ENCODE results near the gene GPR149. TPM values are rescaled to one million over a fixed set of nuclear protein-coding genes. Genes with fewer than 3 reads are reported as not detected.

Gene GPR149
- total and polyA plus RNA-seq, 8 donors: not detected

DNA sequence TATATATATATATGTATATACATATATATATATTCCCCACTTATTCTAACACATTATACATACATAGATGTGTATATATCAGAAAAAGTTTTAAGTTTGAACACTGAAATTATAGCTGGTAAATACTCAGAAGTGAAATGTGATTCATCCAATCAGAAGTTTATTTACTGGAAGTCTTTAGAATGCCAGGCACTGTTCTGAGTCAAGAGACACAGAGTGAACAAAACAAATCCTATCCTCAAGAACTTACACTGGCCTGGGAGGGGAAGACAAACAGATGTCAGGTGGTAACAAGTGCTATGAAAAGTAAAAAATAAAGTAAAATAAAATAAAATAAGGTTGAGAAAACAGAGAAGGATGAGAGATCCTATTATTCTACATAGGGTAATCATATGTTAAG, 119.2 kb downstream of the GPR149 start:
- Histone ChIP-seq H3K27me3 (no peaks in the 10 kb centered on the region), H3K9me3 (no peaks in the 10 kb centered on the region), H3K36me3 (peaks cover 0 to 81% of the 10 kb centered on the region in 2 donors), H3K4me3 (no peak overlapping the region), H3K27ac (no peak overlapping the region), H3K4me1 (no peaks in the 10 kb centered on the region)
- TF ChIP-seq, protein P1, sequence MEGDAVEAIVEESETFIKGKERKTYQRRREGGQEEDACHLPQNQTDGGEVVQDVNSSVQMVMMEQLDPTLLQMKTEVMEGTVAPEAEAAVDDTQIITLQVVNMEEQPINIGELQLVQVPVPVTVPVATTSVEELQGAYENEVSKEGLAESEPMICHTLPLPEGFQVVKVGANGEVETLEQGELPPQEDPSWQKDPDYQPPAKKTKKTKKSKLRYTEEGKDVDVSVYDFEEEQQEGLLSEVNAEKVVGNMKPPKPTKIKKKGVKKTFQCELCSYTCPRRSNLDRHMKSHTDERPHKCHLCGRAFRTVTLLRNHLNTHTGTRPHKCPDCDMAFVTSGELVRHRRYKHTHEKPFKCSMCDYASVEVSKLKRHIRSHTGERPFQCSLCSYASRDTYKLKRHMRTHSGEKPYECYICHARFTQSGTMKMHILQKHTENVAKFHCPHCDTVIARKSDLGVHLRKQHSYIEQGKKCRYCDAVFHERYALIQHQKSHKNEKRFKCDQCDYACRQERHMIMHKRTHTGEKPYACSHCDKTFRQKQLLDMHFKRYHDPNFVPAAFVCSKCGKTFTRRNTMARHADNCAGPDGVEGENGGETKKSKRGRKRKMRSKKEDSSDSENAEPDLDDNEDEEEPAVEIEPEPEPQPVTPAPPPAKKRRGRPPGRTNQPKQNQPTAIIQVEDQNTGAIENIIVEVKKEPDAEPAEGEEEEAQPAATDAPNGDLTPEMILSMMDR (IDR thresholded peaks at IDR 0.05): no peak
- DNase-seq: no peak
- peak; percentile 46 for ATAC-seq
- intact Hi-C loops (cut with DNase I): no loop called here

DNA sequence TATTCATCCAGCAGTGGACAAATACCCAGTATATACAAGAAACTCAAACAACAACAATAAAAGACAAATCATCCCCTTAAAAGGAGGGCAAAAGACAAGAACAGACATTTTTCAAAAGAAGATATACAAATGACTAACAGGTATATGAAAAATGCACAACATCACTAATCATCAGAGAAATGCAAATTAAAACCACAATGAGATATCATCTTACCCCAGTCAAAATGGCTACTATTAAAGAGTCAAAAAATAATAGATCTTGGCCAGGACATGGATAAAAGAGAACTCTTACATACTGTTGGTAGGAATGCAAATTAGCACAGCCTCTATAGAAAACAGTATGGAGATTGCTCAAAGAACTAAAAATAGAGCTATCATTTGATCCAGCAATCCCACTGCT, 122.6 kb downstream of the GPR149 start:
- TF ChIP-seq, protein P1 (IDR thresholded peaks at IDR 0.05): no peak
- no peak for DNase-seq
- Histone ChIP-seq H3K4me3 (no peak overlapping the region), H3K36me3 (peaks cover 0 to 84% of the 10 kb centered on the region in 2 donors), H3K27ac (no peak overlapping the region), H3K9me3 (no peaks in the 10 kb centered on the region), H3K27me3 (no peaks in the 10 kb centered on the region), H3K4me1 (no peaks in the 10 kb centered on the region)
- intact Hi-C loops (cut with DNase I): no loop called here
- ATAC-seq: no peak

DNA sequence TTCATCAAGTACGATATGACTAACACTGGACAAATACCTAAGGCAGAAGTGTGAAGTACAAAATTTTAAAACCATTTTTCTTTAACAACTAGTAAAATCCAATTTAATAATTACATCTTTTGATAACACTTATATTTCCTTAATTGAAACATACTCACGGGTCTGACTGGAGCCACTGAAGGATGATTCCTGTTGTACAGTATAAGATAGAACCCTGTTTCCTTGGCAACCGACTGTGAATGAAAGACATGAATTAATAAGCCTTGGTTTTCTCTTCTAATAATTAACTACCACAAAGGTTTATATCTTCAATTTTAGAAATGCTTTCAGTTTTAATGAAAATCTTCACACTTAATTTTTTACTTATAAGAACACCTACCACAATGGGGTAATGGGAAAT, 125.1 kb downstream of the GPR149 start:
- TF ChIP-seq, protein P1 (IDR thresholded peaks at IDR 0.05): no peak
- no peak for ATAC-seq
- no peaks in the 10 kb centered on the region for H3K4me1 ChIP-seq
- H3K27ac ChIP-seq: no peak overlapping the region
- H3K27me3 ChIP-seq: no peaks in the 10 kb centered on the region
- no peaks in the 10 kb centered on the region for H3K9me3 ChIP-seq
- no peak overlapping the region for H3K4me3 ChIP-seq
- intact Hi-C loops (cut with DNase I): no loop called here
- no peak for DNase-seq
- H3K36me3 ChIP-seq: peaks cover 0 to 98% of the 10 kb centered on the region in 2 donors

DNA sequence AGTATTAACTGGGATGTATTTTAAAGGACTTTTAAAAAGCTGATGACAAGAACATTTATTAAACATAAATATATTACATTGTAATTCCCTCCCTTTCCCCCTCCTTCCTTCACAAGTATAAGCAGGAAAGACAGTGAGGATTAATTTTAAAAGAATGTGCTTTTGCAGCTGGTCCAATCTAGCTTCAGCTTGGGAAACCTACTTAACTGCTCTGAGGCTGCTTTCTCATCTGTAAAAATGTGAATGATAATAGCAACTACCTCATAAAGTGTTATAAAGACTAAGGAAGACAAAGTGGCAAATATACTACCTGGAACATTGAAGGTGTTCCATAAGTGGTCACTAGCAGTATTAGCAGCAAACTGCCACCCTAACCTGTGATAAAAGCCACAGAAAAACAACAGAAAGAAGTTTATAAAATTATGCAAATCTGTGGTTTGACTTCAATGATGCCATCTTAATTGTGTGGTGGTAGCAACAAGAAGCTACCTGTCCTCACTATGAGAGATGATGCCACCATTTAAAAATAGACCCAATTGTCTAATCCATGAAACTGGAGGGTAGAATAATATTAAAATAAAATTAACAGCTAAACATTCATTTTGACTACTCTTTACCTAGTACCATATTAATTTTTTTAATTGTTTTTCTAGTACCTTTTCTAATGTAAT, 125.7 kb downstream of the GPR149 start:
- TF ChIP-seq, protein P1 (IDR thresholded peaks at IDR 0.05): no peak

DNA sequence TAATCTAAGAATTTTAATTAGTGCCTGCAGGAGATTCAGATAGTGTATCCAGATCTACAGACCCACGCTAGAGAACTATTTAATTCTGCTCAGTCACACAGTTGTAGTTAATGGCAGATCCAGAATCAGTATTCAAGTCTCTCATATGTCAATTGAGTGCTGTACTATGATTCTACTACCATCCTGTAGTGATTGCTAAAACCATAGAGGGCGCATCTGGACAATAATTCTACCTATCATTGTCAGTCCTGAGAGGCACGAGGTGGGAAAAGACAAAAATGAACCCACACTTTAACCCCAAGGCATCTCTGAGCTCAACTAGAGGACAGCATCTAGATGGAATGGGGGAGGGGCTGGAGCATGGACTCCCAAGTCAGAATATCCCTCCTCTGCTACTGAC, 128.4 kb downstream of the GPR149 start:
- intact Hi-C loops (cut with DNase I): no loop called here
- TF ChIP-seq, protein P1 (IDR thresholded peaks at IDR 0.05): no peak
- no peak overlapping the region for H3K27ac ChIP-seq
- ATAC-seq (no peak), DNase-seq (no peak)
- H3K4me3 ChIP-seq: no peak overlapping the region
- H3K36me3 ChIP-seq: peaks cover 0 to 100% of the 10 kb centered on the region in 2 donors
- no peaks in the 10 kb centered on the region for H3K9me3 ChIP-seq
- H3K27me3 ChIP-seq: no peaks in the 10 kb centered on the region
- H3K4me1 ChIP-seq: no peaks in the 10 kb centered on the region

More for the DNA sequence above, 125.7 kb downstream of the GPR149 start:
- ATAC-seq (no peak), DNase-seq (no peak)
- H3K4me3 ChIP-seq: no peak overlapping the region
- intact Hi-C loops (cut with DNase I): no loop called here
- no peak overlapping the region for H3K27ac ChIP-seq
- H3K36me3 ChIP-seq: peaks cover 0 to 98% of the 10 kb centered on the region in 2 donors
- H3K4me1 ChIP-seq: no peaks in the 10 kb centered on the region
- no peaks in the 10 kb centered on the region for H3K27me3 ChIP-seq
- H3K9me3 ChIP-seq: no peaks in the 10 kb centered on the region
